BJ (cell line): ENCODE measurements around the gene MUC5B. TPM values are rescaled to one million over a fixed set of nuclear protein-coding genes. Genes with fewer than 3 reads are reported as not detected.

Experiments used
- CTCF ChIA-PET: fragments of 350-600 bp; formaldehyde crosslinking; extraction: SDS; loops from one replicate; lab custom pipeline; 2021; ENCODE audit warnings: antibody characterized with exemption, inconsistent platforms; lab: Yijun Ruan, JAX
- POLR2A ChIA-PET: fragments of 300-600 bp; sonication (Branson Sonifier 250); formaldehyde crosslinking; extraction: SDS; loops from one replicate; lab custom pipeline; 2021; ENCODE audit warnings: antibody characterized with exemption; lab: Charles Lee
- DNase-seq: peaks from one replicate; pipeline ENCODE4 v3.0.0-alpha.2; 2011; ENCODE audit warnings: low read depth
- H3K27me3 ChIP-seq: 2 replicates; pipeline ENCODE4 v1.6.0; 2011; ENCODE audit warnings: low read length; ENCODE audit not compliant: control insufficient read depth, insufficient read depth
- H3K36me3 ChIP-seq: 2 replicates; pipeline ENCODE4 v1.5.1; 2011; ENCODE audit warnings: low read length; ENCODE audit not compliant: control insufficient read depth, insufficient read depth
- H3K4me3 ChIP-seq: 2 replicates; pipeline ENCODE4 v1.5.1; 2011; ENCODE audit warnings: low read depth, mild to moderate bottlenecking, control low read depth, low read length
- CTCF ChIP-seq: IDR thresholded peaks from 2 replicates; pipeline ENCODE4 v1.5.1; 2011; ENCODE audit warnings: low read depth, mild to moderate bottlenecking, control low read depth, inconsistent platforms, low read length, moderate library complexity; ENCODE audit not compliant: insufficient read depth
- polyA plus RNA-seq: library from polyadenylated mRNA; depleted of rRNA; stranded (reverse); fragments of >200 nt; gene quantifications from 2 replicates; pipeline ENCODE4 v1.2.3, GENCODE V29; 2011

Gene MUC5B
- polyA plus RNA-seq, 1 experiment: not detected

GRCh38 chr11:1195682-1196515, 27.0 kb upstream of the MUC5B start:
- Histone ChIP-seq H3K27me3 (no peaks in the 10 kb centered on the region), H3K36me3 (no peaks in the 10 kb centered on the region), H3K4me3 (no peak overlapping the region)
- no peak for DNase-seq
- ChIA-PET POLR2A (no interaction called here), CTCF (no interaction called here)
- TF ChIP-seq CTCF: no peak

- DNase-seq: no peak
- TF ChIP-seq CTCF: no peak
- CTCF ChIA-PET: no interaction called here
- no peak overlapping the region for H3K4me3 ChIP-seq
- no peaks in the 10 kb centered on the region for H3K27me3 ChIP-seq
- no peaks in the 10 kb centered on the region for H3K36me3 ChIP-seq
- POLR2A ChIA-PET: no interaction called here
Measured at GRCh38 chr11:1196516-1197391, 26.1 kb upstream of the MUC5B start.

GRCh38 chr11:1197431-1197885, 25.4 kb upstream of the MUC5B start:
- ChIA-PET POLR2A (no interaction called here), CTCF (no interaction called here)
- H3K27me3 ChIP-seq: no peaks in the 10 kb centered on the region
- no peak for DNase-seq
- no peak for TF ChIP-seq CTCF
- H3K4me3 ChIP-seq: no peak overlapping the region
- H3K36me3 ChIP-seq: no peaks in the 10 kb centered on the region

GRCh38 chr11:1197886-1198560, 24.8 kb upstream of the MUC5B start:
- ChIA-PET POLR2A (no interaction called here), CTCF (no interaction called here)
- Histone ChIP-seq H3K27me3 (no peaks in the 10 kb centered on the region), H3K4me3 (no peak overlapping the region), H3K36me3 (no peaks in the 10 kb centered on the region)
- no peak for TF ChIP-seq CTCF
- no peak for DNase-seq
